ENCODE results near the gene HBS1L.

- TF ChIP-seq CTCF (IDR thresholded peaks at IDR 0.05), result no peak
- TF ChIP-seq POLR2A (IDR thresholded peaks at IDR 0.05), result no peak
These were observed 117.2 kb downstream of the HBS1L start for GRCh38 chr6:134937426-134937825.

Measured in body of pancreas (tissue), 4 donors.